ENCODE measurements around the gene TBKBP1.

DNA sequence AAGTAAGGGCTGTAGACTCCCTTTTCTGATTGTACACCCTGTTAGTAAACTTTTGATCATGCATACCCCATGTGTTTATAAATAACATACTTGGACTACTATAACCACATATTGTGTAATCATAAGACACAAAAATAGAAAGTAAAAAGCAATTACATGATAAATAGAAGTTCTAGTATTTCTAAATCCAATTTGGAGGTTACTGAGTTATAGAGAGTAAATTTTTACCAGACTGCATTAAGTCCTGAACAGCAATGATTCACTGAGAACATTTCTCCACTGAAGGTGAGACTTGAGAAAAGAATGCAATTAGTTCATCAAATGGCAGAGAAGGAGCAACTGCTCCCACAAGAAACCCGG is 7.7 kb upstream of the TBKBP1 start:
- TF ChIP-seq MXI1 (IDR thresholded peaks at IDR 0.05; ENCODE audit: borderline replicate concordance, low read depth, low read length) (no peak), RCOR1 (IDR thresholded peaks at IDR 0.05; ENCODE audit: insufficient replicate concordance, low read length) (no peak), POLR2A (IDR thresholded peaks at IDR 0.05; ENCODE audit: low read depth, low read length) (no peak), FOS (IDR thresholded peaks at IDR 0.05; ENCODE audit: low read depth, low read length) (no peak), RAD21 (IDR thresholded peaks at IDR 0.05; ENCODE audit: low read length) (no peak), CEBPB (IDR thresholded peaks at IDR 0.05; ENCODE audit: low read depth, low read length) (peak; percentile 87), MAFK (IDR thresholded peaks at IDR 0.05; ENCODE audit: low read depth, low read length) (no peak), RFX5 (IDR thresholded peaks at IDR 0.05; ENCODE audit: low read depth, low read length) (no peak), BHLHE40 (IDR thresholded peaks at IDR 0.05; ENCODE audit: low read depth, low read length) (no peak), CHD1 (IDR thresholded peaks at IDR 0.05; ENCODE audit: low read depth, low read length) (no peak), NFE2L2 (IDR thresholded peaks at IDR 0.05; ENCODE audit: low read depth, low read length) (no peak)
- TF ChIP-seq, protein P1, sequence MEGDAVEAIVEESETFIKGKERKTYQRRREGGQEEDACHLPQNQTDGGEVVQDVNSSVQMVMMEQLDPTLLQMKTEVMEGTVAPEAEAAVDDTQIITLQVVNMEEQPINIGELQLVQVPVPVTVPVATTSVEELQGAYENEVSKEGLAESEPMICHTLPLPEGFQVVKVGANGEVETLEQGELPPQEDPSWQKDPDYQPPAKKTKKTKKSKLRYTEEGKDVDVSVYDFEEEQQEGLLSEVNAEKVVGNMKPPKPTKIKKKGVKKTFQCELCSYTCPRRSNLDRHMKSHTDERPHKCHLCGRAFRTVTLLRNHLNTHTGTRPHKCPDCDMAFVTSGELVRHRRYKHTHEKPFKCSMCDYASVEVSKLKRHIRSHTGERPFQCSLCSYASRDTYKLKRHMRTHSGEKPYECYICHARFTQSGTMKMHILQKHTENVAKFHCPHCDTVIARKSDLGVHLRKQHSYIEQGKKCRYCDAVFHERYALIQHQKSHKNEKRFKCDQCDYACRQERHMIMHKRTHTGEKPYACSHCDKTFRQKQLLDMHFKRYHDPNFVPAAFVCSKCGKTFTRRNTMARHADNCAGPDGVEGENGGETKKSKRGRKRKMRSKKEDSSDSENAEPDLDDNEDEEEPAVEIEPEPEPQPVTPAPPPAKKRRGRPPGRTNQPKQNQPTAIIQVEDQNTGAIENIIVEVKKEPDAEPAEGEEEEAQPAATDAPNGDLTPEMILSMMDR (conservative IDR thresholded peaks at IDR 0.05; ENCODE audit: low read depth, low read length) = no peak
- TF ChIP-seq, protein P2, sequence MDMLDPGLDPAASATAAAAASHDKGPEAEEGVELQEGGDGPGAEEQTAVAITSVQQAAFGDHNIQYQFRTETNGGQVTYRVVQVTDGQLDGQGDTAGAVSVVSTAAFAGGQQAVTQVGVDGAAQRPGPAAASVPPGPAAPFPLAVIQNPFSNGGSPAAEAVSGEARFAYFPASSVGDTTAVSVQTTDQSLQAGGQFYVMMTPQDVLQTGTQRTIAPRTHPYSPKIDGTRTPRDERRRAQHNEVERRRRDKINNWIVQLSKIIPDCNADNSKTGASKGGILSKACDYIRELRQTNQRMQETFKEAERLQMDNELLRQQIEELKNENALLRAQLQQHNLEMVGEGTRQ (IDR thresholded peaks at IDR 0.05; ENCODE audit: low read depth, low read length) = no peak
- TF ChIP-seq, protein P3, sequence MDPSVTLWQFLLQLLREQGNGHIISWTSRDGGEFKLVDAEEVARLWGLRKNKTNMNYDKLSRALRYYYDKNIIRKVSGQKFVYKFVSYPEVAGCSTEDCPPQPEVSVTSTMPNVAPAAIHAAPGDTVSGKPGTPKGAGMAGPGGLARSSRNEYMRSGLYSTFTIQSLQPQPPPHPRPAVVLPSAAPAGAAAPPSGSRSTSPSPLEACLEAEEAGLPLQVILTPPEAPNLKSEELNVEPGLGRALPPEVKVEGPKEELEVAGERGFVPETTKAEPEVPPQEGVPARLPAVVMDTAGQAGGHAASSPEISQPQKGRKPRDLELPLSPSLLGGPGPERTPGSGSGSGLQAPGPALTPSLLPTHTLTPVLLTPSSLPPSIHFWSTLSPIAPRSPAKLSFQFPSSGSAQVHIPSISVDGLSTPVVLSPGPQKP (IDR thresholded peaks at IDR 0.05; ENCODE audit: borderline replicate concordance, low read depth, low read length) = no peak

Data from IMR-90 (cell line).